ENCODE measurements around the gene SCAANT1. TPM values are rescaled to one million over a fixed set of nuclear protein-coding genes. Genes with fewer than 3 reads are reported as not detected.

SCAANT1 gene
- total RNA-seq, 1 donor from 2014 or later: not detected

GRCh38 chr3:63920001-63920400 is 7.8 kb upstream of the SCAANT1 start:
- Mint-ChIP-seq H3K4me3 (ENCODE audit: unreplicated experiment) (no peak overlapping the region), H3K4me1 (ENCODE audit: unreplicated experiment) (no peaks in the 10 kb centered on the region), H3K36me3 (ENCODE audit: low read depth, unreplicated experiment) (peaks cover 45% of the 10 kb centered on the region), H3K27me3 (ENCODE audit: unreplicated experiment) (peaks cover 3% of the 10 kb centered on the region), H3K27ac (ENCODE audit: unreplicated experiment) (no peak overlapping the region), H3K9me3 (ENCODE audit: unreplicated experiment) (no peaks in the 10 kb centered on the region)
- no peak for DNase-seq (ENCODE audit: low spot score)
- no peak for TF ChIP-seq CTCF (IDR thresholded peaks at IDR 0.05; ENCODE audit: unreplicated experiment)

DNA sequence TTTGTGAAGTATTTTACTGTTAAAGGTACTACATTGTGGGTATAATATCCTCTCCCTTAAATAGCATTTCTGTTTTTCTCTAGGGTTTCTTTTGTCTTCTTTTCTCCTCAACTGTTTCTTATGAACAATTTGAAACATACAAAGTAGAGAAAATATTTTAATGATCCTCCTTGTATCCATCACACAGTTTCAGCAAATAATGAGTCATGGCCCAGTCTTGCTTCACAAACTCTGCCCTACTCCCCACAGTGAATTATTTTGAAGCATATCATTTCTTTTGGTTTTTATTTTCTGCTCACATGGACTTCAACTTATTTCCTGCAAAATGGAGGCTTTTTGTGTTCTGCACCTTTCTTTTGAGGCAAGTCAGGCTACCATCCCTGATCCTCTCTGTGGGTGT is 6.1 kb upstream of the SCAANT1 start:
- Mint-ChIP-seq H3K4me3 (ENCODE audit: unreplicated experiment) (no peak overlapping the region), H3K4me1 (ENCODE audit: unreplicated experiment) (peaks cover 4% of the 10 kb centered on the region), H3K9me3 (ENCODE audit: unreplicated experiment) (no peaks in the 10 kb centered on the region), H3K36me3 (ENCODE audit: low read depth, unreplicated experiment) (peaks cover 36% of the 10 kb centered on the region), H3K27me3 (ENCODE audit: unreplicated experiment) (no peaks in the 10 kb centered on the region), H3K27ac (ENCODE audit: unreplicated experiment) (no peak overlapping the region)
- no peak for DNase-seq (ENCODE audit: low spot score)
- no peak for TF ChIP-seq CTCF (IDR thresholded peaks at IDR 0.05; ENCODE audit: unreplicated experiment)

GRCh38 chr3:63914312-63914711 is 2.1 kb upstream of the SCAANT1 start:
- no peak for TF ChIP-seq CTCF (IDR thresholded peaks at IDR 0.05; ENCODE audit: unreplicated experiment)
- DNase-seq (ENCODE audit: low spot score): no peak
- peak overlapping the region; percentile 10 for H3K27ac Mint-ChIP-seq (ENCODE audit: unreplicated experiment)
- no peak overlapping the region for H3K4me3 Mint-ChIP-seq (ENCODE audit: unreplicated experiment)
- peaks cover 24% of the 10 kb centered on the region for H3K4me1 Mint-ChIP-seq (ENCODE audit: unreplicated experiment)
- peaks cover 24% of the 10 kb centered on the region for H3K36me3 Mint-ChIP-seq (ENCODE audit: low read depth, unreplicated experiment)
- H3K9me3 Mint-ChIP-seq (ENCODE audit: unreplicated experiment): no peaks in the 10 kb centered on the region
- H3K27me3 Mint-ChIP-seq (ENCODE audit: unreplicated experiment): peaks cover 5% of the 10 kb centered on the region

GRCh38 chr3:63912768-63913588 is 795 bp upstream of the SCAANT1 start:
- peak overlapping the region; percentile 88 for H3K27ac Mint-ChIP-seq (ENCODE audit: unreplicated experiment)
- H3K27me3 Mint-ChIP-seq (ENCODE audit: unreplicated experiment): peaks cover 5% of the 10 kb centered on the region
- H3K36me3 Mint-ChIP-seq (ENCODE audit: low read depth, unreplicated experiment): peaks cover 19% of the 10 kb centered on the region
- no peak for TF ChIP-seq CTCF (IDR thresholded peaks at IDR 0.05; ENCODE audit: unreplicated experiment)
- no peaks in the 10 kb centered on the region for H3K9me3 Mint-ChIP-seq (ENCODE audit: unreplicated experiment)
- H3K4me1 Mint-ChIP-seq (ENCODE audit: unreplicated experiment): peaks cover 24% of the 10 kb centered on the region
- H3K4me3 Mint-ChIP-seq (ENCODE audit: unreplicated experiment): peak overlapping the region; percentile 94
- DNase-seq (ENCODE audit: low spot score): peak; percentile 31

- DNase-seq (ENCODE audit: low spot score): no peak
- Mint-ChIP-seq H3K27ac (ENCODE audit: unreplicated experiment) (peak overlapping the region; percentile 91), H3K27me3 (ENCODE audit: unreplicated experiment) (peaks cover 5% of the 10 kb centered on the region), H3K36me3 (ENCODE audit: low read depth, unreplicated experiment) (peaks cover 10% of the 10 kb centered on the region), H3K9me3 (ENCODE audit: unreplicated experiment) (no peaks in the 10 kb centered on the region), H3K4me1 (ENCODE audit: unreplicated experiment) (peaks cover 24% of the 10 kb centered on the region), H3K4me3 (ENCODE audit: unreplicated experiment) (peak overlapping the region; percentile 92)
- no peak for TF ChIP-seq CTCF (IDR thresholded peaks at IDR 0.05; ENCODE audit: unreplicated experiment)
Observed at GRCh38 chr3:63911509-63911872, 692 bp downstream of the SCAANT1 start.

Measured in endothelial cell (in vitro differentiated cells).